Ishikawa (cell line): ENCODE results near the gene KLHDC2.

Experiments
- CREB1 ChIP-seq: IDR thresholded peaks from 2 replicates; pipeline ENCODE4 v1.6.1; 2012; ENCODE audit warnings: low read depth
- EGR1 ChIP-seq: IDR thresholded peaks from 2 replicates; pipeline ENCODE4 v1.6.1; 2012
- EP300 ChIP-seq: IDR thresholded peaks from 2 replicates; pipeline ENCODE4 v1.6.1; 2012; ENCODE audit warnings: borderline replicate concordance
- FOXM1 ChIP-seq: IDR thresholded peaks from 2 replicates; pipeline ENCODE4 v1.6.1; 2012; ENCODE audit warnings: low read depth, borderline replicate concordance
- NFIC ChIP-seq: IDR thresholded peaks from 2 replicates; pipeline ENCODE4 v1.6.1; 2012
- RAD21 ChIP-seq: IDR thresholded peaks from 2 replicates; pipeline ENCODE4 v1.6.1; 2012; ENCODE audit warnings: low read depth
- REST ChIP-seq: IDR thresholded peaks from 2 replicates; pipeline ENCODE4 v1.6.1; 2012; ENCODE audit warnings: low read depth, mild to moderate bottlenecking
- TAF1 ChIP-seq: IDR thresholded peaks from 2 replicates; pipeline ENCODE4 v1.6.1; 2012; ENCODE audit warnings: low read depth, mild to moderate bottlenecking
- TEAD4 ChIP-seq: IDR thresholded peaks from 2 replicates; pipeline ENCODE4 v1.6.1; 2012
- YY1 ChIP-seq: IDR thresholded peaks from 2 replicates; pipeline ENCODE4 v1.6.1; 2012; ENCODE audit warnings: low read depth
- TF ChIP-seq, protein P1 (sequence below): IDR thresholded peaks from 2 replicates; pipeline ENCODE4 v1.6.1; 2012
- TF ChIP-seq, protein P2 (sequence below): IDR thresholded peaks from 2 replicates; pipeline ENCODE4 v1.6.1; 2012

DNA sequence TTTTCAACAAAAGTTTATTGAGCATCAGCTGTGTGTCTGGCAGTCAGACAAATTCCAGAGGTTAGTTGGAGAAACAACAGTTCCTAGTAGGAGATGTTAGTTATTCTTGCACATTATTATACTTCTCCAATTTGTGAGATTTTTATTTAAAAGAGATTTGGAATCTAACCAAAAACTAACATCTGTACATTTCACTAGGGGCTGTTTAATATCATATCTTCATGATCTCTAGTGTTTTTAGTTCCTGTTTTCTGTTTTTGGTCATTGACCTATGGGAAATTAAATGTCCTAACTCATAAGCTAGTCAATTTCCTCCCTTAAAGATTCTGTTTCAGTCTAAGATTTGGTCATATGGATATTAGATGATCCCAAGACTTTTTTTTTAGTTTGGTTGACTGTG, 34.1 kb upstream of the KLHDC2 start:
- no peak for TF ChIP-seq TAF1
- no peak for TF ChIP-seq RAD21
- TF ChIP-seq EP300, result no peak
- TF ChIP-seq REST, result no peak
- TF ChIP-seq YY1, result no peak
- TF ChIP-seq, protein P1, sequence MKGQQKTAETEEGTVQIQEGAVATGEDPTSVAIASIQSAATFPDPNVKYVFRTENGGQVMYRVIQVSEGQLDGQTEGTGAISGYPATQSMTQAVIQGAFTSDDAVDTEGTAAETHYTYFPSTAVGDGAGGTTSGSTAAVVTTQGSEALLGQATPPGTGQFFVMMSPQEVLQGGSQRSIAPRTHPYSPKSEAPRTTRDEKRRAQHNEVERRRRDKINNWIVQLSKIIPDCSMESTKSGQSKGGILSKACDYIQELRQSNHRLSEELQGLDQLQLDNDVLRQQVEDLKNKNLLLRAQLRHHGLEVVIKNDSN, result no peak
- no peak for TF ChIP-seq TEAD4
- TF ChIP-seq, protein P2, sequence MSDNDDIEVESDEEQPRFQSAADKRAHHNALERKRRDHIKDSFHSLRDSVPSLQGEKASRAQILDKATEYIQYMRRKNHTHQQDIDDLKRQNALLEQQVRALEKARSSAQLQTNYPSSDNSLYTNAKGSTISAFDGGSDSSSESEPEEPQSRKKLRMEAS, result no peak
- no peak for TF ChIP-seq FOXM1
- TF ChIP-seq NFIC, result no peak
- no peak for TF ChIP-seq EGR1
- no peak for TF ChIP-seq CREB1
